Tibial nerve (tissue), 4 donors: ENCODE measurements around the gene LRFN4.

ENCODE experiments used
- EP300 ChIP-seq, 2 donors: sonication (generic); formaldehyde crosslinking; IDR thresholded peaks; one replicate each; pipeline ENCODE4 v1.6.1; 2017; ENCODE audit warnings: antibody characterized with exemption in 2 of 2, mild to moderate bottlenecking in 1 of 2
- POLR2A ChIP-seq, 2 donors: fragments of 450-650 bp; IDR thresholded peaks; one replicate each; pipeline ENCODE4 v1.6.1; 2017; ENCODE audit warnings: antibody characterized with exemption in 2 of 2, mild to moderate bottlenecking in 2 of 2, moderate library complexity in 2 of 2
- TF ChIP-seq, protein P1 (sequence below), 5 experiments: fragments of 200-600 bp in 3 of 5; fragments of 450-650 bp in 2 of 5; sonication (generic) in 3 of 5; IDR thresholded peaks; one replicate each; pipeline ENCODE4 v1.5.1; 2016 to 2019; ENCODE audit warnings: antibody characterized with exemption in 5 of 5, mild to moderate bottlenecking in 3 of 5, moderate library complexity in 2 of 5

GRCh38 chr11:66904561-66904960 is 47.7 kb downstream of the LRFN4 start:
- TF ChIP-seq, protein P1, sequence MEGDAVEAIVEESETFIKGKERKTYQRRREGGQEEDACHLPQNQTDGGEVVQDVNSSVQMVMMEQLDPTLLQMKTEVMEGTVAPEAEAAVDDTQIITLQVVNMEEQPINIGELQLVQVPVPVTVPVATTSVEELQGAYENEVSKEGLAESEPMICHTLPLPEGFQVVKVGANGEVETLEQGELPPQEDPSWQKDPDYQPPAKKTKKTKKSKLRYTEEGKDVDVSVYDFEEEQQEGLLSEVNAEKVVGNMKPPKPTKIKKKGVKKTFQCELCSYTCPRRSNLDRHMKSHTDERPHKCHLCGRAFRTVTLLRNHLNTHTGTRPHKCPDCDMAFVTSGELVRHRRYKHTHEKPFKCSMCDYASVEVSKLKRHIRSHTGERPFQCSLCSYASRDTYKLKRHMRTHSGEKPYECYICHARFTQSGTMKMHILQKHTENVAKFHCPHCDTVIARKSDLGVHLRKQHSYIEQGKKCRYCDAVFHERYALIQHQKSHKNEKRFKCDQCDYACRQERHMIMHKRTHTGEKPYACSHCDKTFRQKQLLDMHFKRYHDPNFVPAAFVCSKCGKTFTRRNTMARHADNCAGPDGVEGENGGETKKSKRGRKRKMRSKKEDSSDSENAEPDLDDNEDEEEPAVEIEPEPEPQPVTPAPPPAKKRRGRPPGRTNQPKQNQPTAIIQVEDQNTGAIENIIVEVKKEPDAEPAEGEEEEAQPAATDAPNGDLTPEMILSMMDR (IDR thresholded peaks at IDR 0.05): no peak
- no peak for TF ChIP-seq EP300 (IDR thresholded peaks at IDR 0.05)
- no peak for TF ChIP-seq POLR2A (IDR thresholded peaks at IDR 0.05)
